Measurements from ENCODE around the gene KDR. TPM values are rescaled to one million over a fixed set of nuclear protein-coding genes. Genes with fewer than 3 reads are reported as not detected.

KDR gene
- total RNA-seq, 1 experiment from 2014 or later = 0.09 TPM

DNA sequence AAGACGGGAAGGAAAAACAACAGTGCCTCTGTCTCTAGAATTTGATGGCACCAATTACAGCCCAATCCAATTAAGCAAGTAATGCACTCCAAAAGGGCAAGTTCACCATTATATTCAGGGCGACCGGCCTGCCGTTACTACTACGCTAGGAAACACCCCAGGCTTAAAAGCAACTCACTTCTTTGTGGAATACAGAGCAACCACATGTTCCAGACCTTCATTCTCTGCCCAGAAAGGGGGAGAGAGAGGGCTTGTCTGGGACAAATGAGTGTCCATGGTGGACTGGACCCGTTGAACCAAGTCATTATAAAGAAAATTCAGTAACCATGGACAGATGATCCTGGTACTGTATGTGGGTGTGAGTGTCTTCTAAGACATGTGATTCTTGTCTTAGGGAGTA lies 1.6 kb downstream of the KDR start:
- Histone ChIP-seq H3K4me2 (no peak overlapping the region), H3K27me3 (ENCODE audit: insufficient read depth, low read depth) (no peaks in the 10 kb centered on the region), H2AFZ (no peak overlapping the region), H3F3A (ENCODE audit: insufficient read depth, low read depth) (no peaks in the 10 kb centered on the region), H3K36me3 (ENCODE audit: low read depth) (no peaks in the 10 kb centered on the region), H3K79me2 (ENCODE audit: low read depth) (no peaks in the 10 kb centered on the region), H3K9me2 (ENCODE audit: insufficient read depth) (no peaks in the 10 kb centered on the region), H3K9me3 (ENCODE audit: insufficient read depth, low read depth) (no peaks in the 10 kb centered on the region), H3K4me1 (replicated peaks; ENCODE audit: insufficient read depth) (no peaks in the 10 kb centered on the region), H4K20me1 (ENCODE audit: insufficient read depth) (no peaks in the 10 kb centered on the region), H3K27ac (no peak overlapping the region), H3K4me3 (no peak overlapping the region)
- no peak for DNase-seq
- intact Hi-C loops (cut with micrococcal nuclease; ENCODE audit: unreplicated experiment) = no loop called here
- TF ChIP-seq, protein P1, sequence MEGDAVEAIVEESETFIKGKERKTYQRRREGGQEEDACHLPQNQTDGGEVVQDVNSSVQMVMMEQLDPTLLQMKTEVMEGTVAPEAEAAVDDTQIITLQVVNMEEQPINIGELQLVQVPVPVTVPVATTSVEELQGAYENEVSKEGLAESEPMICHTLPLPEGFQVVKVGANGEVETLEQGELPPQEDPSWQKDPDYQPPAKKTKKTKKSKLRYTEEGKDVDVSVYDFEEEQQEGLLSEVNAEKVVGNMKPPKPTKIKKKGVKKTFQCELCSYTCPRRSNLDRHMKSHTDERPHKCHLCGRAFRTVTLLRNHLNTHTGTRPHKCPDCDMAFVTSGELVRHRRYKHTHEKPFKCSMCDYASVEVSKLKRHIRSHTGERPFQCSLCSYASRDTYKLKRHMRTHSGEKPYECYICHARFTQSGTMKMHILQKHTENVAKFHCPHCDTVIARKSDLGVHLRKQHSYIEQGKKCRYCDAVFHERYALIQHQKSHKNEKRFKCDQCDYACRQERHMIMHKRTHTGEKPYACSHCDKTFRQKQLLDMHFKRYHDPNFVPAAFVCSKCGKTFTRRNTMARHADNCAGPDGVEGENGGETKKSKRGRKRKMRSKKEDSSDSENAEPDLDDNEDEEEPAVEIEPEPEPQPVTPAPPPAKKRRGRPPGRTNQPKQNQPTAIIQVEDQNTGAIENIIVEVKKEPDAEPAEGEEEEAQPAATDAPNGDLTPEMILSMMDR (conservative IDR thresholded peaks at IDR 0.05) = no peak
- TF ChIP-seq EZH2 (IDR thresholded peaks at IDR 0.05; ENCODE audit: low read depth) = no peak
- ChIA-PET POLR2A (ENCODE audit: unreplicated experiment) (no interaction called here), CTCF (no interaction called here)
- no TSS peak for BruUV-seq (replicated peaks)

DNA sequence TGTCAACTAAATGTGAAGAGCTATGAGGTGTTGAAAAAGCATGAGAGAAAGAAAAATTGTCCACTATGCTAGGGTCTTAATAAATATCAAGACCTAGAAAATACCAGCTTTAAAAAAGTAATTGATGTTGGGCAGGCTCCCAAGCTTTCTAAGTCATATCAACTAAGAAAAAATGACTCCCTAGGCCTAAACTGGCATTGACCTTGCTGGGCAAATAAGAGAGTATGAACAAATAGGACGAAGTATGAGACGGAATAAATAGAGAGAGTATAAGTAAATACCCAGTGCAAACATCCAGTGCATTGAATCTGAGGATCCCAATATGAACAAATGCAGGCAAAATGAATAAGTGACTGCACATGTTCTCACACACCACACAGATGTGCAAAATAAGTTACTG lies 3.2 kb downstream of the KDR start:
- intact Hi-C loops (cut with micrococcal nuclease; ENCODE audit: unreplicated experiment) = no loop called here
- Histone ChIP-seq H2AFZ (no peak overlapping the region), H3K9me3 (ENCODE audit: insufficient read depth, low read depth) (no peaks in the 10 kb centered on the region), H3K79me2 (ENCODE audit: low read depth) (no peaks in the 10 kb centered on the region), H3K9me2 (ENCODE audit: insufficient read depth) (no peaks in the 10 kb centered on the region), H3K27me3 (ENCODE audit: insufficient read depth, low read depth) (no peaks in the 10 kb centered on the region), H3F3A (ENCODE audit: insufficient read depth, low read depth) (no peaks in the 10 kb centered on the region), H3K27ac (no peak overlapping the region), H3K4me1 (replicated peaks; ENCODE audit: insufficient read depth) (no peaks in the 10 kb centered on the region), H3K36me3 (ENCODE audit: low read depth) (no peaks in the 10 kb centered on the region), H3K4me3 (no peak overlapping the region), H3K4me2 (no peak overlapping the region), H4K20me1 (ENCODE audit: insufficient read depth) (no peaks in the 10 kb centered on the region)
- TF ChIP-seq EZH2 (IDR thresholded peaks at IDR 0.05; ENCODE audit: low read depth) = no peak
- TF ChIP-seq, protein P1 (conservative IDR thresholded peaks at IDR 0.05) = no peak
- BruUV-seq (replicated peaks) = no TSS peak
- ChIA-PET CTCF (no interaction called here), POLR2A (ENCODE audit: unreplicated experiment) (no interaction called here)
- no peak for DNase-seq

DNA sequence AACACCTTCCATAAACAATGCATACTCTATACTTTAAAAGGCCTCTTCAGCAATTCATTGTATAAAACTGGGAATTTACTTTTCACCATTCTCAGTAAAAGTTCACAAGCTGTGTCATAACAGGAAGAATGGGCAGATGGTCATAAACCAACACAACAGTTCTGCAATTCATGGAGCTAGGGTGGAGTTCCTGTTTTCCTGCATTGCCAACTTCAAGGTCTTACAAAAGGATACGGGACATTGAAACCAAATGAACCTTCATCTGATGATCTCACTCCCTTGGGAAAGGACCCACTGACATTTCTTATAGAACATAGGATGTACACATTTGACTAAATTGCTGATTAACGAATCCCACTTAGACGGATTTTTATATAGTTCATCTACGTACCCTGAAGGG lies 4.1 kb downstream of the KDR start:
- Histone ChIP-seq H3K79me2 (ENCODE audit: low read depth) (no peaks in the 10 kb centered on the region), H3K9me3 (ENCODE audit: insufficient read depth, low read depth) (no peaks in the 10 kb centered on the region), H3K27ac (no peak overlapping the region), H4K20me1 (ENCODE audit: insufficient read depth) (no peaks in the 10 kb centered on the region), H3K36me3 (ENCODE audit: low read depth) (no peaks in the 10 kb centered on the region), H3K27me3 (ENCODE audit: insufficient read depth, low read depth) (no peaks in the 10 kb centered on the region), H3K4me1 (replicated peaks; ENCODE audit: insufficient read depth) (no peaks in the 10 kb centered on the region), H3F3A (ENCODE audit: insufficient read depth, low read depth) (no peaks in the 10 kb centered on the region), H3K4me3 (no peak overlapping the region), H2AFZ (no peak overlapping the region), H3K4me2 (no peak overlapping the region), H3K9me2 (ENCODE audit: insufficient read depth) (no peaks in the 10 kb centered on the region)
- ChIA-PET POLR2A (ENCODE audit: unreplicated experiment) (no interaction called here), CTCF (no interaction called here)
- DNase-seq = no peak
- TF ChIP-seq EZH2 (IDR thresholded peaks at IDR 0.05; ENCODE audit: low read depth) = no peak
- TF ChIP-seq, protein P1 (conservative IDR thresholded peaks at IDR 0.05) = no peak
- no TSS peak for BruUV-seq (replicated peaks)
- intact Hi-C loops (cut with micrococcal nuclease; ENCODE audit: unreplicated experiment) = no loop called here
